Progenitor cell of endocrine pancreas (in vitro differentiated cells): ENCODE data around the gene GAB2. TPM values are rescaled to one million over a fixed set of nuclear protein-coding genes. Genes with fewer than 3 reads are reported as not detected.

ENCODE experiments used
- DNase-seq: peaks from one replicate; pipeline ENCODE4 v3.0.0; 2021; ENCODE audit warnings: low spot score; ENCODE audit not compliant: unreplicated experiment
- H3K27ac Mint-ChIP-seq: 2 replicates; pipeline ENCODE4 v1.8.0; 2021; ENCODE audit warnings: mild to moderate bottlenecking, moderate library complexity, mixed read lengths
- H3K27me3 Mint-ChIP-seq: 2 replicates; pipeline ENCODE4 v1.8.0; 2021; ENCODE audit warnings: mixed read lengths
- H3K36me3 Mint-ChIP-seq: 2 replicates; pipeline ENCODE4 v1.8.0; 2022; ENCODE audit warnings: mixed read lengths; ENCODE audit not compliant: insufficient read depth
- H3K4me1 Mint-ChIP-seq: 2 replicates; pipeline ENCODE4 v1.8.0; 2021; ENCODE audit warnings: low read depth, mixed read lengths
- H3K4me3 Mint-ChIP-seq: 2 replicates; pipeline ENCODE4 v1.8.0; 2021; ENCODE audit warnings: low read depth, mild to moderate bottlenecking, moderate library complexity, mixed read lengths
- H3K9me3 Mint-ChIP-seq: 2 replicates; pipeline ENCODE4 v1.8.0; 2021; ENCODE audit warnings: low read depth, mixed read lengths
- CTCF ChIP-seq: fragments of 200-600 bp; sonication (generic); IDR thresholded peaks from one replicate; pipeline ENCODE4 v1.5.0; 2021; ENCODE audit warnings: antibody characterized with exemption, mild to moderate bottlenecking; ENCODE audit not compliant: unreplicated experiment
- total RNA-seq: library from RNA; stranded (reverse); gene quantifications from 2 replicates; pipeline ENCODE4 v1.2.1, GENCODE V29; 2021

The GAB2 gene
- total RNA-seq, 1 donor from 2014 or later, result 37.6 TPM

GRCh38 chr11:78428266-78428636 is 10.6 kb upstream of the GAB2 start:
- TF ChIP-seq CTCF, result no peak
- no peak overlapping the region for H3K4me3 Mint-ChIP-seq
- no peak for DNase-seq
- no peaks in the 10 kb centered on the region for H3K27me3 Mint-ChIP-seq
- H3K4me1 Mint-ChIP-seq, result peaks cover 25% of the 10 kb centered on the region
- H3K9me3 Mint-ChIP-seq, result no peaks in the 10 kb centered on the region
- H3K27ac Mint-ChIP-seq, result peak overlapping the region; percentile 6
- peaks cover 2% of the 10 kb centered on the region for H3K36me3 Mint-ChIP-seq

GRCh38 chr11:78427615-78428265 is 10.1 kb upstream of the GAB2 start:
- Mint-ChIP-seq H3K36me3 (peaks cover 2% of the 10 kb centered on the region), H3K27ac (peak overlapping the region; percentile 6), H3K9me3 (no peaks in the 10 kb centered on the region), H3K27me3 (no peaks in the 10 kb centered on the region), H3K4me1 (peaks cover 26% of the 10 kb centered on the region), H3K4me3 (no peak overlapping the region)
- TF ChIP-seq CTCF, result no peak
- no peak for DNase-seq

GRCh38 chr11:78426845-78427244 is 9.2 kb upstream of the GAB2 start:
- Mint-ChIP-seq H3K4me1 (peaks cover 25% of the 10 kb centered on the region), H3K27ac (no peak overlapping the region), H3K27me3 (no peaks in the 10 kb centered on the region), H3K9me3 (no peaks in the 10 kb centered on the region), H3K4me3 (no peak overlapping the region), H3K36me3 (peaks cover 2% of the 10 kb centered on the region)
- no peak for DNase-seq
- TF ChIP-seq CTCF, result no peak

GRCh38 chr11:78425399-78426070 is 7.9 kb upstream of the GAB2 start:
- Mint-ChIP-seq H3K27me3 (no peaks in the 10 kb centered on the region), H3K9me3 (no peaks in the 10 kb centered on the region), H3K4me3 (no peak overlapping the region), H3K4me1 (peaks cover 27% of the 10 kb centered on the region), H3K27ac (no peak overlapping the region), H3K36me3 (no peaks in the 10 kb centered on the region)
- DNase-seq, result no peak
- TF ChIP-seq CTCF, result no peak

- H3K27ac Mint-ChIP-seq, result no peak overlapping the region
- H3K4me3 Mint-ChIP-seq, result no peak overlapping the region
- H3K36me3 Mint-ChIP-seq, result no peaks in the 10 kb centered on the region
- no peak for DNase-seq
- no peaks in the 10 kb centered on the region for H3K27me3 Mint-ChIP-seq
- TF ChIP-seq CTCF, result no peak
- H3K9me3 Mint-ChIP-seq, result no peaks in the 10 kb centered on the region
- H3K4me1 Mint-ChIP-seq, result peaks cover 29% of the 10 kb centered on the region
Measured at GRCh38 chr11:78424334-78425270, 7.0 kb upstream of the GAB2 start.
